ENCODE data around the gene SETBP1.

The SETBP1 gene

DNA sequence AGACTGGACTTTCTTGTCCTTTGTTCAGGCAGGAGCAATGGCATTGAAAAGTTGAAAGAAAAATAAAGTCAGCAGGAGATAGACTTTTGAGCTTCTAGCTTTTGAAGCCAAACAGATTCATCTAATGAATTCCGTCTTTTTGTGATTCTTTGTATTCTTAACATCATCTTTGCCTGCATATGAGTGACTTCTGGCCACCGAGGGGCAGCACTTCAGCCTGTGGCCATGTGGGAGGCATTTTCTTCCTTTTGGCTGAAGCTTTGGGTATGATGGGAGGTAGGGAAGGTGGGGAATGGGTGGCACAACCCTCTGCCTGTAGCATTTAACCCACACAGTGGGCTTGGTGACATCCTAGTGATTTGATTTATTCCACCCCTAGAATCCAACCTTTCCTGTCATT is 220.6 kb downstream of the SETBP1 start:
- no peak for ATAC-seq
- no peak for TF ChIP-seq ISL1 (CRISPR knock-in tag; IDR thresholded peaks at IDR 0.05)
- TF ChIP-seq, protein P1, sequence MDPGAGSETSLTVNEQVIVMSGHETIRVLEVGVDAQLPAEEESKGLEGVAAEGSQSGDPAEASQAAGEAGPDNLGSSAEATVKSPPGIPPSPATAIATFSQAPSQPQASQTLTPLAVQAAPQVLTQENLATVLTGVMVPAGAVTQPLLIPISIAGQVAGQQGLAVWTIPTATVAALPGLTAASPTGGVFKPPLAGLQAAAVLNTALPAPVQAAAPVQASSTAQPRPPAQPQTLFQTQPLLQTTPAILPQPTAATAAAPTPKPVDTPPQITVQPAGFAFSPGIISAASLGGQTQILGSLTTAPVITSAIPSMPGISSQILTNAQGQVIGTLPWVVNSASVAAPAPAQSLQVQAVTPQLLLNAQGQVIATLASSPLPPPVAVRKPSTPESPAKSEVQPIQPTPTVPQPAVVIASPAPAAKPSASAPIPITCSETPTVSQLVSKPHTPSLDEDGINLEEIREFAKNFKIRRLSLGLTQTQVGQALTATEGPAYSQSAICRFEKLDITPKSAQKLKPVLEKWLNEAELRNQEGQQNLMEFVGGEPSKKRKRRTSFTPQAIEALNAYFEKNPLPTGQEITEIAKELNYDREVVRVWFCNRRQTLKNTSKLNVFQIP (CRISPR knock-in tag; IDR thresholded peaks at IDR 0.05; ENCODE audit: borderline replicate concordance, low read depth): no peak
- no peak for TF ChIP-seq OSR1 (CRISPR knock-in tag; IDR thresholded peaks at IDR 0.05)
- TF ChIP-seq GLIS3 (CRISPR knock-in tag; IDR thresholded peaks at IDR 0.05): no peak
- no peak for TF ChIP-seq CSDC2 (CRISPR knock-in tag; IDR thresholded peaks at IDR 0.05)
- TF ChIP-seq TOX (CRISPR knock-in tag; IDR thresholded peaks at IDR 0.05; ENCODE audit: borderline replicate concordance): no peak
- no peak for TF ChIP-seq BACH2 (CRISPR knock-in tag; IDR thresholded peaks at IDR 0.05; ENCODE audit: borderline replicate concordance)
- TF ChIP-seq TCF4 (CRISPR knock-in tag; IDR thresholded peaks at IDR 0.05; ENCODE audit: borderline replicate concordance): no peak
- TF ChIP-seq, protein P2, sequence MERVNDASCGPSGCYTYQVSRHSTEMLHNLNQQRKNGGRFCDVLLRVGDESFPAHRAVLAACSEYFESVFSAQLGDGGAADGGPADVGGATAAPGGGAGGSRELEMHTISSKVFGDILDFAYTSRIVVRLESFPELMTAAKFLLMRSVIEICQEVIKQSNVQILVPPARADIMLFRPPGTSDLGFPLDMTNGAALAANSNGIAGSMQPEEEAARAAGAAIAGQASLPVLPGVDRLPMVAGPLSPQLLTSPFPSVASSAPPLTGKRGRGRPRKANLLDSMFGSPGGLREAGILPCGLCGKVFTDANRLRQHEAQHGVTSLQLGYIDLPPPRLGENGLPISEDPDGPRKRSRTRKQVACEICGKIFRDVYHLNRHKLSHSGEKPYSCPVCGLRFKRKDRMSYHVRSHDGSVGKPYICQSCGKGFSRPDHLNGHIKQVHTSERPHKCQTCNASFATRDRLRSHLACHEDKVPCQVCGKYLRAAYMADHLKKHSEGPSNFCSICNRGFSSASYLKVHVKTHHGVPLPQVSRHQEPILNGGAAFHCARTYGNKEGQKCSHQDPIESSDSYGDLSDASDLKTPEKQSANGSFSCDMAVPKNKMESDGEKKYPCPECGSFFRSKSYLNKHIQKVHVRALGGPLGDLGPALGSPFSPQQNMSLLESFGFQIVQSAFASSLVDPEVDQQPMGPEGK (CRISPR knock-in tag; IDR thresholded peaks at IDR 0.05; ENCODE audit: borderline replicate concordance): no peak
- TF ChIP-seq, protein P3, sequence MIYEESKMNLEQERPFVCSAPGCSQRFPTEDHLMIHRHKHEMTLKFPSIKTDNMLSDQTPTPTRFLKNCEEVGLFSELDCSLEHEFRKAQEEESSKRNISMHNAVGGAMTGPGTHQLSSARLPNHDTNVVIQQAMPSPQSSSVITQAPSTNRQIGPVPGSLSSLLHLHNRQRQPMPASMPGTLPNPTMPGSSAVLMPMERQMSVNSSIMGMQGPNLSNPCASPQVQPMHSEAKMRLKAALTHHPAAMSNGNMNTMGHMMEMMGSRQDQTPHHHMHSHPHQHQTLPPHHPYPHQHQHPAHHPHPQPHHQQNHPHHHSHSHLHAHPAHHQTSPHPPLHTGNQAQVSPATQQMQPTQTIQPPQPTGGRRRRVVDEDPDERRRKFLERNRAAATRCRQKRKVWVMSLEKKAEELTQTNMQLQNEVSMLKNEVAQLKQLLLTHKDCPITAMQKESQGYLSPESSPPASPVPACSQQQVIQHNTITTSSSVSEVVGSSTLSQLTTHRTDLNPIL (CRISPR knock-in tag; IDR thresholded peaks at IDR 0.05; ENCODE audit: low read depth): no peak
- TF ChIP-seq, protein P4, sequence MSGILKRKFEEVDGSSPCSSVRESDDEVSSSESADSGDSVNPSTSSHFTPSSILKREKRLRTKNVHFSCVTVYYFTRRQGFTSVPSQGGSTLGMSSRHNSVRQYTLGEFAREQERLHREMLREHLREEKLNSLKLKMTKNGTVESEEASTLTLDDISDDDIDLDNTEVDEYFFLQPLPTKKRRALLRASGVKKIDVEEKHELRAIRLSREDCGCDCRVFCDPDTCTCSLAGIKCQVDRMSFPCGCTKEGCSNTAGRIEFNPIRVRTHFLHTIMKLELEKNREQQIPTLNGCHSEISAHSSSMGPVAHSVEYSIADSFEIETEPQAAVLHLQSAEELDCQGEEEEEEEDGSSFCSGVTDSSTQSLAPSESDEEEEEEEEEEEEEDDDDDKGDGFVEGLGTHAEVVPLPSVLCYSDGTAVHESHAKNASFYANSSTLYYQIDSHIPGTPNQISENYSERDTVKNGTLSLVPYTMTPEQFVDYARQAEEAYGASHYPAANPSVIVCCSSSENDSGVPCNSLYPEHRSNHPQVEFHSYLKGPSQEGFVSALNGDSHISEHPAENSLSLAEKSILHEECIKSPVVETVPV (CRISPR knock-in tag; IDR thresholded peaks at IDR 0.05): no peak
- no peak for TF ChIP-seq ZFP30 (CRISPR knock-in tag; IDR thresholded peaks at IDR 0.05)
- TF ChIP-seq ZNF8 (CRISPR knock-in tag; IDR thresholded peaks at IDR 0.05): no peak

DNA sequence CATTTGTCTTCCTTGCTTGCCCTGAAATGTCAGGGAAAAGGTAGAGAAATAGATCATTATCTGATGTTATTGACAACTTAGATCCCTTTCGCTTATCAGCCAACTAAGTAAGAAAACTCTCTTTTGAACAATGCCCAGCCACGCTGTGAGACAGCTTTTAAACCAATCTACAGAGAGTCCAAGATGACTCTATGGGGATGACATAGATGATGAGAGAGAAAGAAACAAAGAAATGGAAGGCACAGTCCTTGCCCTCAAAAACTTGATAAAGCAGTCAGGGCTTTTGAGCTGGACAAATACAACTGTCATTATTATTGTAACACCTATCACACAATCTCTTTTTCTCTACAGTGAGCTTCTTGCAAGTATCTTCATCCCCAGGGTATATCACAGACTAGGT is 222.6 kb downstream of the SETBP1 start:
- no peak for ATAC-seq
- no peak for TF ChIP-seq ZC3H10 (CRISPR knock-in tag; IDR thresholded peaks at IDR 0.05)
- no peak for TF ChIP-seq CSDC2 (CRISPR knock-in tag; IDR thresholded peaks at IDR 0.05)
- no peak for TF ChIP-seq RARB (CRISPR knock-in tag; IDR thresholded peaks at IDR 0.05)
- TF ChIP-seq, protein P1 (CRISPR knock-in tag; IDR thresholded peaks at IDR 0.05; ENCODE audit: borderline replicate concordance, low read depth): no peak
- TF ChIP-seq OSR1 (CRISPR knock-in tag; IDR thresholded peaks at IDR 0.05): no peak
- no peak for TF ChIP-seq ESRRG (CRISPR knock-in tag; IDR thresholded peaks at IDR 0.05)
- TF ChIP-seq ZNF8 (CRISPR knock-in tag; IDR thresholded peaks at IDR 0.05): no peak
- no peak for TF ChIP-seq GLIS3 (CRISPR knock-in tag; IDR thresholded peaks at IDR 0.05)
- TF ChIP-seq ZNF565 (CRISPR knock-in tag; conservative IDR thresholded peaks at IDR 0.05; ENCODE audit: low read depth): no peak
- no peak for TF ChIP-seq PPARA (CRISPR knock-in tag; IDR thresholded peaks at IDR 0.05; ENCODE audit: borderline replicate concordance)
- TF ChIP-seq, protein P4 (CRISPR knock-in tag; IDR thresholded peaks at IDR 0.05): no peak

DNA sequence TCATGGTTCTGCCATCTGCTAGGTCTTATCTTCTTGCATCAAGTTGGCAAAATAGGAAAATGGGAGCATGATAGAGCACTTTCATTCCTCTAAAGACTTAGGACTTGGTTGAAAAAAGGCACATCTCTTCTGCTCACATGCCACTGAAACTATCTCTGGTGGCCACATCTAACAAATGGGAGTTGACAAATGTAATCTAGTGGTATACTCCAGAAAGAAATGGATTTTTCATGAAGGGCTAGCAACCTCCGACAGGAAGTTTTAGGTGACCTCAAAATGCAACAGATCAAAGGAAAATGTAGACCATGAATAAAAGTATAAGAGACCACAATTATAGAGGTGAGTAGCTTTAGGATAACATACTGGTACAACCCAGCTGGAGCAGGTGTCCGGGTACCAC is 224.1 kb downstream of the SETBP1 start:
- no peak for ATAC-seq
- TF ChIP-seq ZNF565 (CRISPR knock-in tag; conservative IDR thresholded peaks at IDR 0.05; ENCODE audit: low read depth): no peak
- TF ChIP-seq ZNF70 (CRISPR knock-in tag; IDR thresholded peaks at IDR 0.05): no peak
- TF ChIP-seq BACH2 (CRISPR knock-in tag; IDR thresholded peaks at IDR 0.05; ENCODE audit: borderline replicate concordance): no peak

Measured in SK-N-SH treated with all-trans-retinoic acid at 6 μM for 48 hours (cell line).